Panc1 (cell line): ENCODE data around the gene GRID1. TPM values are rescaled to one million over a fixed set of nuclear protein-coding genes. Genes with fewer than 3 reads are reported as not detected.

Experiments used
- ATAC-seq: fragments of 200-7000 bp; cut with Tn5 transposase; 2 replicates; pipeline ENCODE4 v1.9.1; 2020; ENCODE audit warnings: mild to moderate bottlenecking, moderate library complexity
- BruUV-seq: library from RNA; stranded (reverse); fragments of 400-500 nt; replicated peaks from 2 replicates; lab custom pipeline; 2021; lab: Mats Ljungman, UMichigan
- CTCF ChIA-PET: fragments of 300-600 bp; sonication (Branson Sonifier 250); formaldehyde crosslinking; loops from one replicate; lab custom pipeline; 2022; ENCODE audit warnings: antibody characterized with exemption; lab: Charles Lee
- POLR2A ChIA-PET: fragments of 300-600 bp; sonication (Branson Sonifier 250); formaldehyde crosslinking; loops from one replicate; lab custom pipeline; 2022; ENCODE audit warnings: antibody characterized with exemption; lab: Charles Lee
- DNase-seq: peaks from one replicate; pipeline ENCODE4 v3.0.0-alpha.2; 2010; ENCODE audit warnings: low read depth, low spot score
- H3K27ac ChIP-seq: 2 replicates; pipeline ENCODE4 v1.5.1; 2011; ENCODE audit warnings: mild to moderate bottlenecking, low read length, inconsistent platforms
- H3K27me3 ChIP-seq: fragments of 200-500 bp; sonication (Bioruptor generic); 2 replicates; pipeline ENCODE4 v1.6.0; 2014; ENCODE audit warnings: low read length, inconsistent platforms; ENCODE audit not compliant: control insufficient read depth, insufficient read depth
- H3K36me3 ChIP-seq: fragments of 200-500 bp; sonication (Bioruptor generic); 2 replicates; pipeline ENCODE4 v1.5.1; 2014; ENCODE audit warnings: inconsistent platforms, mild to moderate bottlenecking, low read length, moderate library complexity; ENCODE audit not compliant: control insufficient read depth, insufficient read depth
- H3K4me1 ChIP-seq: 2 replicates; pipeline ENCODE4 v1.5.1; 2011; ENCODE audit warnings: inconsistent platforms, mild to moderate bottlenecking, low read length, moderate library complexity; ENCODE audit not compliant: control insufficient read depth, insufficient read depth
- H3K4me3 ChIP-seq, 2 experiments: 2 replicates each; pipeline ENCODE4 v1.5.1; 2011 to 2012; ENCODE audit warnings: low read depth in 2 of 2, low read length in 2 of 2, mild to moderate bottlenecking in 2 of 2, inconsistent platforms in 1 of 2, moderate library complexity in 1 of 2
- H3K9me3 ChIP-seq: fragments of 200-500 bp; sonication (Bioruptor generic); 2 replicates; pipeline ENCODE4 v1.5.1; 2014; ENCODE audit warnings: low read depth, mild to moderate bottlenecking, inconsistent platforms, low read length, moderate library complexity; ENCODE audit not compliant: control insufficient read depth, insufficient read depth
- CTCF ChIP-seq: fragments of 450-650 bp; IDR thresholded peaks from 2 replicates; pipeline ENCODE4 v1.5.1; 2017; ENCODE audit warnings: mild to moderate bottlenecking
- POLR2AphosphoS5 ChIP-seq: IDR thresholded peaks from 2 replicates; pipeline ENCODE4 v1.6.1; 2012; ENCODE audit warnings: mild to moderate bottlenecking, low read depth, low read length, moderate library complexity
- REST ChIP-seq, 2 experiments: IDR thresholded peaks; 2 replicates each; pipeline ENCODE4 v1.6.1; 2011 to 2012; ENCODE audit warnings: low read depth in 2 of 2, control low read depth in 1 of 2, low read length in 1 of 2, mild to moderate bottlenecking in 1 of 2, moderate library complexity in 1 of 2; ENCODE audit not compliant: insufficient read depth in 1 of 2
- SIN3A ChIP-seq: IDR thresholded peaks from 2 replicates; pipeline ENCODE4 v1.6.1; 2012; ENCODE audit warnings: low read depth, mild to moderate bottlenecking, low read length, moderate library complexity, borderline replicate concordance; ENCODE audit not compliant: insufficient read depth
- TCF7L2 ChIP-seq: IDR thresholded peaks from 2 replicates; pipeline ENCODE4 v1.6.1; 2011; ENCODE audit warnings: mild to moderate bottlenecking, low read depth, low read length, inconsistent platforms
- in situ Hi-C: cut with HindIII; loops from 2 replicates; pipeline ENCODE4 v1.10.0; 2016; ENCODE audit warnings: low sequenced_read_pairs, low pct_unique_long_range_greater_than_20kb
- intact Hi-C: fragments of 100-400 bp; cut with micrococcal nuclease; formaldehyde crosslinking; loops from one replicate; pipeline ENCODE4 v1.10.0; 2022; ENCODE audit not compliant: unreplicated experiment
- total RNA-seq: library from RNA; stranded (reverse); gene quantifications from one replicate; pipeline ENCODE4 v1.2.1, GENCODE V29; 2021; ENCODE audit not compliant: unreplicated experiment

GRID1 gene
- total RNA-seq, 1 experiment from 2014 or later: 2.3 TPM

GRCh38 chr10:86359111-86359510 lies 7.5 kb downstream of the GRID1 start:
- Histone ChIP-seq H3K27ac (no peak overlapping the region), H3K4me3 (no peak overlapping the region), H3K9me3 (no peaks in the 10 kb centered on the region), H3K36me3 (no peaks in the 10 kb centered on the region), H3K27me3 (no peaks in the 10 kb centered on the region), H3K4me1 (no peaks in the 10 kb centered on the region)
- intact Hi-C loops (no loop called here), in situ Hi-C loops (no loop called here)
- no peak for ATAC-seq
- no peak for TF ChIP-seq REST (IDR thresholded peaks at IDR 0.05; ENCODE audit: insufficient read depth in 1 of 2, low read depth in 2 of 2, low read length in 1 of 2)
- TF ChIP-seq TCF7L2: no peak
- no peak for TF ChIP-seq CTCF
- no peak for TF ChIP-seq POLR2AphosphoS5
- no peak for TF ChIP-seq SIN3A
- BruUV-seq: no TSS peak
- no peak for DNase-seq
- CTCF ChIA-PET: no interaction called here
- POLR2A ChIA-PET: no interaction called here

- no peaks in the 10 kb centered on the region for H3K36me3 ChIP-seq
- BruUV-seq: no TSS peak
- ChIA-PET CTCF (no interaction called here), POLR2A (no interaction called here)
- H3K4me3 ChIP-seq: no peak overlapping the region
- ATAC-seq (no peak), DNase-seq (no peak)
- intact Hi-C loops: no loop called here
- H3K9me3 ChIP-seq: no peaks in the 10 kb centered on the region
- TF ChIP-seq REST (IDR thresholded peaks at IDR 0.05; ENCODE audit: insufficient read depth in 1 of 2, low read depth in 2 of 2, low read length in 1 of 2) (no peak), SIN3A (no peak), POLR2AphosphoS5 (no peak), TCF7L2 (no peak), CTCF (no peak)
- in situ Hi-C loops: no loop called here
- no peaks in the 10 kb centered on the region for H3K27me3 ChIP-seq
- H3K27ac ChIP-seq: no peak overlapping the region
- no peaks in the 10 kb centered on the region for H3K4me1 ChIP-seq
Observed at GRCh38 chr10:86357676-86358075, 8.9 kb downstream of the GRID1 start.
